ENCODE data around the gene HMOX2.

HMOX2 gene

DNA sequence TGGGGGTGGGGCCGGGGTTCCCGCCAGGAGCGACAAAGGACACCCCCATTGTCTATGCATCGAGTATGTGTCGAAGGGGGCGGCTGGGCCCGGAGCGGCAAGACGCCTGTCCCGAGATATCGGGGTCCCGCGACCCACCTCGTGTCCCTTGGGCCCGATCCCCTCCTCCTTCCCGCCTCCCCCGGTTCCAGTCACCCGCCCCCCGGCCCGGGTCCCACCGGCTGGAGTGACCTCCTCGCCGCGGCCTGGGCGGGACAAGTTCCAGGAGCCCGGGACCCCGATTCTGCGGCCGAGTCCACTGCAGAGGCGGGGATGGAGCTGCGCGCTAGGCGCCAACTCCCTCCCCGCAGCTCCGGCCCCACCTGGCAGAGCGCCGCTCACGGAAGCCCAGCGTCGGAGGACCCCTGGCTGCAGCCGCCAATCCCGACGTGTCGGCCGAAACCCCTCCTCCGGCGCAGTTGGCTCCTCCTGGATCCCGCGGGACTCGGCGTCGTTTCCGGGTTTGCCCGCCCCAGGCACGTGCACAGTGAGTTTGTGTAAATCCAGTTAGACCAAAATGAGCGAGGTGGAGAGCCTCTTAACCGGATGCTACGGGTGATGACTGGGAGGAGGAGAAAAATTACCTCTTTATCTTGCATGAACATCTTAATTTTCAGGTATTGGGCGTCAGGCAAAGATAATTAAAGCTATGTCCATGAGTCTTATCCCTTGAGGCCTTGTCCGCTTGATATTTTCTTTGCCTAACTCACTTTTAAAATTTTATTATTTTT is 1.8 kb upstream of the HMOX2 start, which contains the start of gene NMRAL1:
NMRAL1 (minus strand) TSS at position 434 of the 770 bp plus-strand sequence. CDS start 493 bp downstream, outside the sequence.
- peak within 1 kb of the TSS; percentile 81 for H3K27ac ChIP-seq (ENCODE audit: low read depth, low read length)
- H3K79me2 ChIP-seq (ENCODE audit: insufficient read depth, low read length), result peaks cover 48% of the 10 kb centered on the region
- peak within 1 kb of the TSS; percentile 70 for H3K4me3 ChIP-seq (ENCODE audit: insufficient read depth, low read length, poor library complexity, severe bottlenecking)

DNA sequence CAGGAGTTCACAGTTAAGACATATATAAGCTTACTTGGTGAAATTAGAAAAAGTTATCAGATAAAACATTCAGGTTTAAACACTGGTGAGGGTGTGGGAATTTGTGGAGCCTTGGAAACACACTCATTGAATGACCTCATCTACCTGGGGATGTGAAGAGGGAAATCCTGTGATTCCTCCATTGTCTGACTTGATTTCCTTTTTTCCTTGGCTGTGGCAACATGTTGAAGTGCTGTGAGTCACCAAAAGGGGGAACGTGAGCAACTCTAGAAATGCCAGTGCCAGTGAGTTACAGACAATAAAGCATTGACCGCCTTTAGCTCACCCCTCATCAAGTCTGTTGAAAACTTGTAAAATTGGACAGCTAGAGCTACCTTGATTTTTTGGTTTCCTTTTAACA is 1.8 kb downstream of the HMOX2 start:
- no peak overlapping the region for H2AFZ ChIP-seq (ENCODE audit: low read depth, low read length, severe bottlenecking)
- no peak for TF ChIP-seq EZH2phosphoT487 (conservative IDR thresholded peaks at IDR 0.05; ENCODE audit: low read length)
- TF ChIP-seq, protein P1, sequence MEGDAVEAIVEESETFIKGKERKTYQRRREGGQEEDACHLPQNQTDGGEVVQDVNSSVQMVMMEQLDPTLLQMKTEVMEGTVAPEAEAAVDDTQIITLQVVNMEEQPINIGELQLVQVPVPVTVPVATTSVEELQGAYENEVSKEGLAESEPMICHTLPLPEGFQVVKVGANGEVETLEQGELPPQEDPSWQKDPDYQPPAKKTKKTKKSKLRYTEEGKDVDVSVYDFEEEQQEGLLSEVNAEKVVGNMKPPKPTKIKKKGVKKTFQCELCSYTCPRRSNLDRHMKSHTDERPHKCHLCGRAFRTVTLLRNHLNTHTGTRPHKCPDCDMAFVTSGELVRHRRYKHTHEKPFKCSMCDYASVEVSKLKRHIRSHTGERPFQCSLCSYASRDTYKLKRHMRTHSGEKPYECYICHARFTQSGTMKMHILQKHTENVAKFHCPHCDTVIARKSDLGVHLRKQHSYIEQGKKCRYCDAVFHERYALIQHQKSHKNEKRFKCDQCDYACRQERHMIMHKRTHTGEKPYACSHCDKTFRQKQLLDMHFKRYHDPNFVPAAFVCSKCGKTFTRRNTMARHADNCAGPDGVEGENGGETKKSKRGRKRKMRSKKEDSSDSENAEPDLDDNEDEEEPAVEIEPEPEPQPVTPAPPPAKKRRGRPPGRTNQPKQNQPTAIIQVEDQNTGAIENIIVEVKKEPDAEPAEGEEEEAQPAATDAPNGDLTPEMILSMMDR (IDR thresholded peaks at IDR 0.05; ENCODE audit: insufficient read depth, low read length, poor library complexity, severe bottlenecking), result no peak

More for the DNA sequence above, 1.8 kb upstream of the HMOX2 start, which contains the start of gene NMRAL1:
- H3K9me2 ChIP-seq (replicated peaks; ENCODE audit: insufficient read depth, low read length), result no peaks in the 10 kb centered on the region
- H3F3A ChIP-seq (ENCODE audit: insufficient read depth), result peaks cover 43% of the 10 kb centered on the region
- H3K27me3 ChIP-seq (ENCODE audit: low read length), result no peaks in the 10 kb centered on the region
- peak within 1 kb of the TSS; percentile 30 for H2AFZ ChIP-seq (ENCODE audit: low read depth, low read length, severe bottlenecking)
- H3K9me3 ChIP-seq (ENCODE audit: insufficient read depth, low read length), result no peaks in the 10 kb centered on the region
- H3K9ac ChIP-seq (ENCODE audit: low read length), result peak within 1 kb of the TSS; percentile 92
- peak within 1 kb of the TSS; percentile 82 for H3K4me2 ChIP-seq (ENCODE audit: low read depth, low read length, poor library complexity, severe bottlenecking)
- H4K20me1 ChIP-seq (ENCODE audit: low read depth, low read length), result no peaks in the 10 kb centered on the region
- no peak for TF ChIP-seq EZH2phosphoT487 (conservative IDR thresholded peaks at IDR 0.05; ENCODE audit: low read length)
- TF ChIP-seq, protein P1 (IDR thresholded peaks at IDR 0.05; ENCODE audit: insufficient read depth, low read length, poor library complexity, severe bottlenecking), result no peak
- no peaks in the 10 kb centered on the region for H3K36me3 ChIP-seq (ENCODE audit: low read length)

DNA sequence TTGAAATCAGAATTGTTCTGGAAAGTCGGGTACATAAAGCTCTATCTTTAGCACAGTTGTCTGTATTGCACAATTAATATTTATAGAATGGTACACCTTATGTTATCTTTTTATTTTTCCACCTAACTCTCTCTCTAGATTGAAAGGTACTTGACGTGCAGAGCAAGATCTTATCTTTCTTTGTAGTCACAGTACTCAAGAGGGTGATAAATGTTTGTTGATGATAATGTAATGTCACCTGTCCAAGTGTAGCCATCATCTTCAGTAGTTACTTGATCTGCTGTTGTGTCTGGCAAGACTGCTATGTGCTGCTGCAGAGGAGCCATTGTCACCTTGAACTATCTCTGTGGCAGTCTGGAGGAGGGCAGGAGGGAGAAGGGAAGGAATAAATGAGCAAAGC is 5.3 kb downstream of the HMOX2 start:
- Histone ChIP-seq H3K79me2 (ENCODE audit: insufficient read depth, low read length) (peaks cover 62% of the 10 kb centered on the region), H3K9me2 (replicated peaks; ENCODE audit: insufficient read depth, low read length) (no peaks in the 10 kb centered on the region), H3K4me2 (ENCODE audit: low read depth, low read length, poor library complexity, severe bottlenecking) (no peak overlapping the region), H3K9ac (ENCODE audit: low read length) (no peak overlapping the region), H3K27ac (ENCODE audit: low read depth, low read length) (no peak overlapping the region), H3F3A (ENCODE audit: insufficient read depth) (0 out of 2 replicates have a peak, but pooled peaks cover 5% of the 10 kb centered on the region), H2AFZ (ENCODE audit: low read depth, low read length, severe bottlenecking) (no peak overlapping the region), H3K9me3 (ENCODE audit: insufficient read depth, low read length) (no peaks in the 10 kb centered on the region), H4K20me1 (ENCODE audit: low read depth, low read length) (no peaks in the 10 kb centered on the region), H3K36me3 (ENCODE audit: low read length) (no peaks in the 10 kb centered on the region), H3K4me3 (ENCODE audit: insufficient read depth, low read length, poor library complexity, severe bottlenecking) (no peak overlapping the region), H3K27me3 (ENCODE audit: low read length) (no peaks in the 10 kb centered on the region)
- no peak for TF ChIP-seq EZH2phosphoT487 (conservative IDR thresholded peaks at IDR 0.05; ENCODE audit: low read length)
- TF ChIP-seq, protein P1 (IDR thresholded peaks at IDR 0.05; ENCODE audit: insufficient read depth, low read length, poor library complexity, severe bottlenecking), result no peak

More for the DNA sequence above, 1.8 kb downstream of the HMOX2 start:
- H3K4me3 ChIP-seq (ENCODE audit: insufficient read depth, low read length, poor library complexity, severe bottlenecking), result no peak overlapping the region
- H3K9ac ChIP-seq (ENCODE audit: low read length), result no peak overlapping the region
- H3F3A ChIP-seq (ENCODE audit: insufficient read depth), result peaks cover 30% of the 10 kb centered on the region
- no peaks in the 10 kb centered on the region for H4K20me1 ChIP-seq (ENCODE audit: low read depth, low read length)
- H3K27me3 ChIP-seq (ENCODE audit: low read length), result no peaks in the 10 kb centered on the region
- H3K36me3 ChIP-seq (ENCODE audit: low read length), result no peaks in the 10 kb centered on the region
- H3K9me3 ChIP-seq (ENCODE audit: insufficient read depth, low read length), result no peaks in the 10 kb centered on the region
- H3K4me2 ChIP-seq (ENCODE audit: low read depth, low read length, poor library complexity, severe bottlenecking), result peak overlapping the region; percentile 82
- H3K79me2 ChIP-seq (ENCODE audit: insufficient read depth, low read length), result peaks cover 71% of the 10 kb centered on the region
- no peaks in the 10 kb centered on the region for H3K9me2 ChIP-seq (replicated peaks; ENCODE audit: insufficient read depth, low read length)
- no peak overlapping the region for H3K27ac ChIP-seq (ENCODE audit: low read depth, low read length)

Data from SU-DHL-6 (cell line).